Measurements from ENCODE around the gene SETBP1.

GRCh38 chr18:44741511-44741910 is 60.8 kb downstream of the SETBP1 start:
- TF ChIP-seq CTCF (IDR thresholded peaks at IDR 0.05; ENCODE audit: insufficient read depth, low read depth, low read length) = no peak
- no peak for TF ChIP-seq EZH2 (IDR thresholded peaks at IDR 0.05; ENCODE audit: insufficient read depth, low read length)

All from astrocyte (in vitro differentiated cells and primary cell).